Activated CD4-positive, alpha-beta T cell treated with anti-CD3 and anti-CD28 coated beads for 36 hours (primary cell): Measurements from ENCODE around the gene WDR19. TPM values are rescaled to one million over a fixed set of nuclear protein-coding genes. Genes with fewer than 3 reads are reported as not detected.
"Not testable (repeated sequence)": the region's sequence is repeated elsewhere in the genome, so short reads cannot be mapped to it uniquely, and the experiment has no call there.

Experiments
- ATAC-seq: fragments of 200-7000 bp; cut with Tn5 transposase; one replicate; pipeline ENCODE4 v1.10.0; 2021; ENCODE audit warnings: mild to moderate bottlenecking, moderate library complexity
- CTCF ChIA-PET: fragments of 350-600 bp; sonication (Branson Sonifier 250); formaldehyde crosslinking; loops from one replicate; lab custom pipeline; 2021; ENCODE audit warnings: antibody characterized with exemption; lab: Charles Lee
- POLR2A ChIA-PET: fragments of 350-600 bp; sonication (Branson Sonifier 250); formaldehyde crosslinking; loops from one replicate; lab custom pipeline; 2021; ENCODE audit warnings: antibody characterized with exemption, inconsistent platforms; lab: Charles Lee
- DNase-seq: peaks from one replicate; pipeline ENCODE4 v3.0.0-alpha.2; 2020
- H3K27ac Mint-ChIP-seq: one replicate; pipeline ENCODE4 v1.8.0; 2021; ENCODE audit warnings: mixed read lengths
- H3K27me3 Mint-ChIP-seq: one replicate; pipeline ENCODE4 v1.8.0; 2021; ENCODE audit warnings: mixed read lengths
- H3K36me3 Mint-ChIP-seq: one replicate; pipeline ENCODE4 v1.8.0; 2021; ENCODE audit warnings: low read depth, mixed read lengths
- H3K4me1 Mint-ChIP-seq: one replicate; pipeline ENCODE4 v1.8.0; 2021; ENCODE audit warnings: mixed read lengths
- H3K4me3 Mint-ChIP-seq: one replicate; pipeline ENCODE4 v1.8.0; 2021; ENCODE audit warnings: mild to moderate bottlenecking, moderate library complexity, mixed read lengths
- H3K9me3 Mint-ChIP-seq: one replicate; pipeline ENCODE4 v1.8.0; 2021; ENCODE audit warnings: low read depth, mixed read lengths
- intact Hi-C, 2 experiments: fragments of 100-400 bp; cut with DNase I in 1 of 2; cut with micrococcal nuclease in 1 of 2; formaldehyde crosslinking; loops; one replicate each; pipeline versions ENCODE4 v1.14.2 to v1.15.1; 2022 to 2024; cut with DNase I, micrococcal nuclease
- total RNA-seq, 2 experiments: library from RNA; stranded (reverse); gene quantifications; one replicate each; pipeline ENCODE4 v1.2.3, GENCODE V29; 2021

Gene WDR19
- total RNA-seq, 2 experiments from 2014 or later = 12.1 to 16.2 TPM

- no peak for DNase-seq
- intact Hi-C loops = no loop called here
- H3K27me3 Mint-ChIP-seq = no peaks in the 10 kb centered on the region
- no peak for ATAC-seq
- ChIA-PET CTCF (no interaction called here), POLR2A (no interaction called here)
- no peak overlapping the region for H3K27ac Mint-ChIP-seq
- H3K9me3 Mint-ChIP-seq = no peaks in the 10 kb centered on the region
- H3K4me3 Mint-ChIP-seq = no peak overlapping the region
- H3K36me3 Mint-ChIP-seq = peaks cover 11% of the 10 kb centered on the region
- no peaks in the 10 kb centered on the region for H3K4me1 Mint-ChIP-seq
Observed at GRCh38 chr4:39259571-39260330, 77.4 kb downstream of the WDR19 start.

GRCh38 chr4:39263895-39264294 is 81.6 kb downstream of the WDR19 start:
- Mint-ChIP-seq H3K27me3 (no peaks in the 10 kb centered on the region), H3K4me3 (no peak overlapping the region), H3K27ac (no peak overlapping the region), H3K9me3 (no peaks in the 10 kb centered on the region), H3K36me3 (peaks cover 3% of the 10 kb centered on the region), H3K4me1 (no peaks in the 10 kb centered on the region)
- ChIA-PET POLR2A (no interaction called here), CTCF (interaction anchor here (0.7 kb wide), 1 partner anchor 10 kb away, joined by 3 read pairs; no protein-coding TSS in a partner anchor)
- DNase-seq (no peak), ATAC-seq (no peak)
- intact Hi-C loops = no loop called here

GRCh38 chr4:39274503-39274902 is 92.2 kb downstream of the WDR19 start:
- Mint-ChIP-seq H3K27me3 (no peaks in the 10 kb centered on the region), H3K36me3 (peaks cover 20% of the 10 kb centered on the region), H3K4me3 (no peak overlapping the region), H3K27ac (no peak overlapping the region), H3K9me3 (no peaks in the 10 kb centered on the region), H3K4me1 (no peaks in the 10 kb centered on the region)
- CTCF ChIA-PET = no interaction called here
- POLR2A ChIA-PET = no interaction called here
- intact Hi-C loops = no loop called here
- DNase-seq (no peak), ATAC-seq (no peak)

GRCh38 chr4:39277661-39278060 is 95.3 kb downstream of the WDR19 start:
- CTCF ChIA-PET, ATAC-seq, H3K9me3 Mint-ChIP-seq, H3K27ac Mint-ChIP-seq, H3K4me3 Mint-ChIP-seq, intact Hi-C loops, DNase-seq, POLR2A ChIA-PET, H3K4me1 Mint-ChIP-seq, H3K27me3 Mint-ChIP-seq: not testable (repeated sequence)
- peaks cover 18% of the 10 kb centered on the region for H3K36me3 Mint-ChIP-seq

- peaks cover 16% of the 10 kb centered on the region for H3K36me3 Mint-ChIP-seq
- no peaks in the 10 kb centered on the region for H3K9me3 Mint-ChIP-seq
- intact Hi-C loops = no loop called here
- H3K4me3 Mint-ChIP-seq = no peak overlapping the region
- H3K27ac Mint-ChIP-seq = no peak overlapping the region
- ATAC-seq (no peak), DNase-seq (no peak)
- H3K4me1 Mint-ChIP-seq = no peaks in the 10 kb centered on the region
- ChIA-PET CTCF (interaction anchor here (1.1 kb wide), 1 partner anchor 222 kb away, joined by 3 read pairs; no protein-coding TSS in a partner anchor), POLR2A (no interaction called here)
- no peaks in the 10 kb centered on the region for H3K27me3 Mint-ChIP-seq
Observed at GRCh38 chr4:39278476-39278875, 96.1 kb downstream of the WDR19 start.

GRCh38 chr4:39279416-39279815 is 97.1 kb downstream of the WDR19 start:
- H3K4me1 Mint-ChIP-seq = no peaks in the 10 kb centered on the region
- intact Hi-C loops = no loop called here
- H3K27me3 Mint-ChIP-seq = no peaks in the 10 kb centered on the region
- no peak overlapping the region for H3K4me3 Mint-ChIP-seq
- ChIA-PET CTCF (no interaction called here), POLR2A (no interaction called here)
- DNase-seq (no peak), ATAC-seq (no peak)
- H3K36me3 Mint-ChIP-seq = peaks cover 18% of the 10 kb centered on the region
- no peaks in the 10 kb centered on the region for H3K9me3 Mint-ChIP-seq
- H3K27ac Mint-ChIP-seq = no peak overlapping the region

GRCh38 chr4:39280770-39281169 is 98.4 kb downstream of the WDR19 start:
- ChIA-PET POLR2A (no interaction called here), CTCF (no interaction called here)
- intact Hi-C loops = no loop called here

GRCh38 chr4:39285111-39285795 is 102.9 kb downstream of the WDR19 start:
- no peak overlapping the region for H3K27ac Mint-ChIP-seq
- POLR2A ChIA-PET = no interaction called here

More at GRCh38 chr4:39280770-39281169, 98.4 kb downstream of the WDR19 start:
- H3K4me3 Mint-ChIP-seq = no peak overlapping the region
- H3K4me1 Mint-ChIP-seq = no peaks in the 10 kb centered on the region
- ATAC-seq (no peak), DNase-seq (no peak)
- peaks cover 16% of the 10 kb centered on the region for H3K36me3 Mint-ChIP-seq
- no peak overlapping the region for H3K27ac Mint-ChIP-seq
- no peaks in the 10 kb centered on the region for H3K9me3 Mint-ChIP-seq
- H3K27me3 Mint-ChIP-seq = no peaks in the 10 kb centered on the region

GRCh38 chr4:39285853-39286252 is 103.5 kb downstream of the WDR19 start:
- ATAC-seq = no peak
- H3K4me1 Mint-ChIP-seq = peaks cover 2% of the 10 kb centered on the region
- POLR2A ChIA-PET = no interaction called here

More at GRCh38 chr4:39285111-39285795, 102.9 kb downstream of the WDR19 start:
- CTCF ChIA-PET = interaction anchor here (1.2 kb wide), 1 partner anchor 10 kb away, joined by 3 read pairs; no protein-coding TSS in a partner anchor
- intact Hi-C loops = loop anchor here in 1 of 2 experiments (5.0 kb wide), 1 partner anchor 162 kb away; no protein-coding TSS in a partner anchor
- DNase-seq (no peak), ATAC-seq (peak; percentile 26)
- H3K36me3 Mint-ChIP-seq = peaks cover 46% of the 10 kb centered on the region
- no peak overlapping the region for H3K4me3 Mint-ChIP-seq
- peaks cover 2% of the 10 kb centered on the region for H3K4me1 Mint-ChIP-seq
- no peaks in the 10 kb centered on the region for H3K9me3 Mint-ChIP-seq
- H3K27me3 Mint-ChIP-seq = no peaks in the 10 kb centered on the region

DNA sequence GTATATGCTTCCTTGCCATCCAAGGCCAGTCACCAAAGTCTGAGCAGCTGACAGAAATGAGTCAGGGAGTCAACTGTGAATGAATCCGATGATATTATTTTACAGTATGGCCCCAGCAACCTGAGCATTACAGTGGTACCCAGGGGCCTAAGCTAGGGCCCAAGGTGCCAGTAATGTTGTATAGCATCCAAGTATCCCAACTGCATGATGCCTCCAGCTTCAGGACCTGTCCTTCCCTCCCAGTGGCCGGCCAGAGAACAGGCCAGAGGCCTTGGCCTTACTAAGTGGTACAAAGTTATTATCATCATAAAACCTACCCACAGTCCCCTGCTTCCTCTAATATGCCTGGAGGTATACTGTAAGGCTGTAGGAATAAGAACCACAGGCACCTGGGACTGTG is 103.9 kb downstream of the WDR19 start:
- H3K9me3 Mint-ChIP-seq = no peaks in the 10 kb centered on the region
- CTCF ChIA-PET = interaction anchor here (1.0 to 1.2 kb wide), 2 partner anchors 11 to 178 kb away, joined by 3 read pairs; no protein-coding TSS in a partner anchor
- POLR2A ChIA-PET = no interaction called here

More at GRCh38 chr4:39285853-39286252, 103.5 kb downstream of the WDR19 start:
- Mint-ChIP-seq H3K27ac (no peak overlapping the region), H3K36me3 (peaks cover 49% of the 10 kb centered on the region), H3K4me3 (no peak overlapping the region), H3K27me3 (no peaks in the 10 kb centered on the region), H3K9me3 (no peaks in the 10 kb centered on the region)
- DNase-seq = no peak
- CTCF ChIA-PET = interaction anchor here (1.0 to 1.2 kb wide), 2 partner anchors 11 to 178 kb away, joined by 3 read pairs; no protein-coding TSS in a partner anchor
- intact Hi-C loops = loop anchor here in 1 of 2 experiments (5.0 kb wide), 1 partner anchor 161 kb away; no protein-coding TSS in a partner anchor

GRCh38 chr4:39287223-39287622 is 104.9 kb downstream of the WDR19 start:
- H3K27ac Mint-ChIP-seq = no peak overlapping the region
- intact Hi-C loops = loop anchor here in 1 of 2 experiments (5.0 kb wide), 1 partner anchor 160 kb away; no protein-coding TSS in a partner anchor
- ATAC-seq = no peak
- peaks cover 2% of the 10 kb centered on the region for H3K4me1 Mint-ChIP-seq
- no peaks in the 10 kb centered on the region for H3K9me3 Mint-ChIP-seq
- no peak overlapping the region for H3K4me3 Mint-ChIP-seq
- H3K27me3 Mint-ChIP-seq = no peaks in the 10 kb centered on the region
- CTCF ChIA-PET = no interaction called here
- DNase-seq = no peak
- H3K36me3 Mint-ChIP-seq = peaks cover 62% of the 10 kb centered on the region
- POLR2A ChIA-PET = no interaction called here

More for the DNA sequence above, 103.9 kb downstream of the WDR19 start:
- intact Hi-C loops = loop anchor here in 1 of 2 experiments (5.0 kb wide), 1 partner anchor 161 kb away; no protein-coding TSS in a partner anchor
- H3K27me3 Mint-ChIP-seq = no peaks in the 10 kb centered on the region
- no peak overlapping the region for H3K4me3 Mint-ChIP-seq
- peaks cover 2% of the 10 kb centered on the region for H3K4me1 Mint-ChIP-seq
- no peak overlapping the region for H3K27ac Mint-ChIP-seq
- H3K36me3 Mint-ChIP-seq = peaks cover 53% of the 10 kb centered on the region
- ATAC-seq (no peak), DNase-seq (no peak)
